Activated CD4-positive, CD25-positive, alpha-beta regulatory T cell (primary cell): ENCODE results near the gene EPAS1.

Experiments used
- DNase-seq, 4 experiments: peaks; one replicate each; lab custom pipeline; 2025; lab: John Stamatoyannopoulos, UW

The EPAS1 gene

GRCh38 chr2:46410273-46411244, 113.4 kb downstream of the EPAS1 start:
- DNase-seq, result no peak

GRCh38 chr2:46411245-46411641, 114.0 kb downstream of the EPAS1 start:
- DNase-seq, result no peak

GRCh38 chr2:46411985-46412384, 114.8 kb downstream of the EPAS1 start:
- no peak for DNase-seq

GRCh38 chr2:46413111-46413510, 115.9 kb downstream of the EPAS1 start:
- DNase-seq, result no peak

- no peak for DNase-seq
Observed at GRCh38 chr2:46413631-46414030, 116.4 kb downstream of the EPAS1 start.

GRCh38 chr2:46414701-46415100, 117.5 kb downstream of the EPAS1 start:
- no peak for DNase-seq

GRCh38 chr2:46416280-46416679, 119.1 kb downstream of the EPAS1 start:
- DNase-seq, result no peak

- DNase-seq, result no peak
Observed at GRCh38 chr2:46416739-46417403, 119.7 kb downstream of the EPAS1 start.

- DNase-seq, result no peak
Observed at GRCh38 chr2:46420945-46421344, 123.7 kb downstream of the EPAS1 start.

GRCh38 chr2:46421361-46421760, 124.2 kb downstream of the EPAS1 start:
- no peak for DNase-seq

- DNase-seq, result no peak
Observed at GRCh38 chr2:46422717-46423394, 125.6 kb downstream of the EPAS1 start.

- no peak for DNase-seq
Observed at GRCh38 chr2:46424937-46425336, 127.7 kb downstream of the EPAS1 start.

- no peak for DNase-seq
Observed at GRCh38 chr2:46428911-46429436, 131.8 kb downstream of the EPAS1 start.

- no peak for DNase-seq
Observed at GRCh38 chr2:46430413-46430812, 133.2 kb downstream of the EPAS1 start.

- no peak for DNase-seq
Observed at GRCh38 chr2:46430992-46431391, 133.8 kb downstream of the EPAS1 start.

GRCh38 chr2:46431481-46432235, 134.5 kb downstream of the EPAS1 start:
- DNase-seq, result no peak

GRCh38 chr2:46434851-46435273, 137.7 kb downstream of the EPAS1 start:
- no peak for DNase-seq

- DNase-seq, result no peak
Observed at GRCh38 chr2:46435353-46435752, 138.1 kb downstream of the EPAS1 start.

- DNase-seq, result no peak
Observed at GRCh38 chr2:46435796-46436360, 138.7 kb downstream of the EPAS1 start.
